A549 (cell line): ENCODE measurements around the gene RGS5. TPM values are rescaled to one million over a fixed set of nuclear protein-coding genes. Genes with fewer than 3 reads are reported as not detected.
"Not testable (repeated sequence)": the region's sequence is repeated elsewhere in the genome, so short reads cannot be mapped to it uniquely, and the experiment has no call there.

Experiments used
- ATAC-seq, 2 experiments: fragments of 200-7000 bp in 1 of 2; fragments of >200 bp in 1 of 2; cut with Nextera tagmentation in 1 of 2; cut with Tn5 transposase in 1 of 2; 3 replicates each; pipeline versions ENCODE4 v1.8.0 to v1.9.1; 2018 to 2020; ENCODE audit warnings: mild to moderate bottlenecking in 1 of 2, moderate library complexity in 1 of 2
- CTCF ChIA-PET: fragments of 300-600 bp; sonication (Branson Sonifier 250); formaldehyde crosslinking; extraction: SDS; loops from one replicate; lab custom pipeline; 2021; ENCODE audit warnings: antibody characterized with exemption, inconsistent platforms; lab: Yijun Ruan, JAX
- POLR2A ChIA-PET: fragments of 350-600 bp; formaldehyde crosslinking; extraction: SDS; loops from one replicate; lab custom pipeline; 2021; ENCODE audit warnings: antibody characterized with exemption, inconsistent platforms; lab: Yijun Ruan, JAX
- DNase-seq, 2 experiments: peaks; one replicate each; pipeline versions ENCODE4 v3.0.0 to v3.0.0-alpha.2; 2011 to 2016; ENCODE audit warnings: low read depth in 1 of 2, low spot score in 1 of 2
- FAIRE-seq: peaks from 2 replicates; lab custom pipeline; 2011; peaks lifted over from hg19 to GRCh38; lab: Jason Lieb, UNC
- H3K27ac ChIP-seq, 2 experiments: fragments of >200 bp; sonication (Bioruptor Twin); formaldehyde crosslinking; 3 replicates each; pipeline ENCODE4 v1.5.1; 2016 to 2017
- H3K4me1 ChIP-seq: fragments of >200 bp; sonication (Bioruptor Twin); formaldehyde crosslinking; 3 replicates; pipeline ENCODE4 v1.6.1; 2016
- H3K4me2 ChIP-seq: fragments of >200 bp; sonication (Bioruptor Twin); formaldehyde crosslinking; 3 replicates; pipeline ENCODE4 v1.6.1; 2016
- H3K4me3 ChIP-seq: fragments of >200 bp; sonication (Bioruptor Twin); formaldehyde crosslinking; 3 replicates; pipeline ENCODE4 v1.5.1; 2016
- H3K9me3 ChIP-seq: fragments of >200 bp; sonication (Bioruptor Twin); formaldehyde crosslinking; 3 replicates; pipeline ENCODE4 v1.6.1; 2016
- CHD4 ChIP-seq: fragments of 200-600 bp; sonication (generic); IDR thresholded peaks from 2 replicates; pipeline ENCODE4 v1.6.1; 2016; ENCODE audit warnings: antibody characterized with exemption, mild to moderate bottlenecking, borderline replicate concordance
- EHMT2 ChIP-seq: fragments of 200-600 bp; sonication (generic); IDR thresholded peaks from 2 replicates; pipeline ENCODE4 v1.6.1; 2016; ENCODE audit warnings: antibody characterized with exemption, low read depth, mild to moderate bottlenecking, moderate library complexity
- FOXS1 ChIP-seq: fragments of 250-450 bp; sonication (Bioruptor Pico); IDR thresholded peaks from 2 replicates; pipeline ENCODE4 v1.5.0; 2020; ENCODE audit warnings: mild to moderate bottlenecking, moderate library complexity
- HDAC2 ChIP-seq: fragments of 200-600 bp; sonication (generic); IDR thresholded peaks from 2 replicates; pipeline ENCODE4 v1.6.1; 2016
- HOXB13 ChIP-seq: fragments of 250-450 bp; sonication (Bioruptor Pico); IDR thresholded peaks from 2 replicates; pipeline ENCODE4 v1.5.0; 2020; ENCODE audit warnings: low read depth, mild to moderate bottlenecking, moderate library complexity
- JUN ChIP-seq, 2 experiments: fragments of >200 bp; sonication (Bioruptor Twin); formaldehyde crosslinking; IDR thresholded peaks; 2 replicates in 1 of 2; 3 replicates in 1 of 2; pipeline ENCODE4 v1.6.1; 2016 to 2017
- KDM1A ChIP-seq: fragments of 200-600 bp; sonication (generic); IDR thresholded peaks from 2 replicates; pipeline ENCODE4 v1.6.1; 2016; ENCODE audit warnings: low read depth, mild to moderate bottlenecking
- KDM5A ChIP-seq: fragments of 200-600 bp; sonication (generic); IDR thresholded peaks from 2 replicates; pipeline ENCODE4 v1.6.1; 2016; ENCODE audit warnings: antibody characterized with exemption, mild to moderate bottlenecking
- NR3C1 ChIP-seq: fragments of >200 bp; sonication (Bioruptor Twin); formaldehyde crosslinking; IDR thresholded peaks from 3 replicates; pipeline ENCODE4 v1.6.1; 2017
- PHF8 ChIP-seq: fragments of 200-600 bp; sonication (generic); IDR thresholded peaks from 2 replicates; pipeline ENCODE4 v1.6.1; 2016; ENCODE audit warnings: low read depth, mild to moderate bottlenecking, antibody characterized with exemption, moderate library complexity, borderline replicate concordance
- POLR2A ChIP-seq: IDR thresholded peaks from 2 replicates; pipeline ENCODE4 v1.6.1; 2012; ENCODE audit warnings: mild to moderate bottlenecking, low read length
- RAD21 ChIP-seq, 2 experiments: fragments of >200 bp in 1 of 2; sonication (Bioruptor Twin) in 1 of 2; formaldehyde crosslinking in 1 of 2; IDR thresholded peaks in 1 of 2; conservative IDR thresholded peaks in 1 of 2; 2 replicates in 1 of 2; 3 replicates in 1 of 2; pipeline ENCODE4 v1.6.1; 2012 to 2018; ENCODE audit warnings: inconsistent platforms in 1 of 2
- RARB ChIP-seq: fragments of 250-450 bp; sonication (Bioruptor Pico); IDR thresholded peaks from 2 replicates; pipeline ENCODE4 v1.8.0; 2021; ENCODE audit warnings: mild to moderate bottlenecking, moderate library complexity
- RNF2 ChIP-seq: fragments of 200-600 bp; sonication (generic); IDR thresholded peaks from 2 replicates; pipeline ENCODE4 v1.6.1; 2016; ENCODE audit warnings: low read depth, mild to moderate bottlenecking, antibody characterized with exemption, moderate library complexity, borderline replicate concordance
- TFCP2L1 ChIP-seq: fragments of 250-450 bp; sonication (Bioruptor Pico); IDR thresholded peaks from 2 replicates; pipeline ENCODE4 v1.5.0; 2021; ENCODE audit warnings: mild to moderate bottlenecking
- ZFP36 ChIP-seq: fragments of 450-650 bp; IDR thresholded peaks from 2 replicates; pipeline ENCODE4 v1.6.1; 2014; ENCODE audit warnings: borderline replicate concordance; ENCODE audit not compliant: partially characterized antibody
- ZNF302 ChIP-seq: fragments of 250-450 bp; sonication (Bioruptor Pico); IDR thresholded peaks from 2 replicates; pipeline ENCODE4 v1.9.0; 2021; ENCODE audit warnings: inconsistent platforms, mild to moderate bottlenecking, moderate library complexity
- WGBS: methylation state at CpG from one replicate; pipeline ENCODE4 v1.1.6; 2017; ENCODE audit errors: missing lambda C conversion rate; 5-methylcytosine and 5-hydroxymethylcytosine counted together
- polyA plus RNA-seq, 4 experiments: library from polyadenylated mRNA; depleted of rRNA in 3 of 4; stranded (reverse); fragments of >200 nt; fragmentation: RNase III in 1 of 4; extraction: RNeasy Plus Mini Kit Qiagen cat#74134 plus additional on column Dnase treatment in 1 of 4; gene quantifications; 2 replicates in 3 of 4; 3 replicates in 1 of 4; pipeline ENCODE4 v1.2.3, GENCODE V29; 2011 to 2017
- TF ChIP-seq, protein P1 (sequence below): fragments of >200 bp; sonication (Bioruptor Twin); formaldehyde crosslinking; IDR thresholded peaks from 2 replicates; pipeline ENCODE4 v1.6.1; 2016
- TF ChIP-seq, protein P2 (sequence below): fragments of 450-650 bp; IDR thresholded peaks from 2 replicates; pipeline ENCODE4 v1.6.1; 2014; ENCODE audit warnings: antibody characterized with exemption

The RGS5 gene
- polyA plus RNA-seq, 2 of the 4 experiments (the other 2 are of a cell fraction): 2.2 to 6.5 TPM

DNA sequence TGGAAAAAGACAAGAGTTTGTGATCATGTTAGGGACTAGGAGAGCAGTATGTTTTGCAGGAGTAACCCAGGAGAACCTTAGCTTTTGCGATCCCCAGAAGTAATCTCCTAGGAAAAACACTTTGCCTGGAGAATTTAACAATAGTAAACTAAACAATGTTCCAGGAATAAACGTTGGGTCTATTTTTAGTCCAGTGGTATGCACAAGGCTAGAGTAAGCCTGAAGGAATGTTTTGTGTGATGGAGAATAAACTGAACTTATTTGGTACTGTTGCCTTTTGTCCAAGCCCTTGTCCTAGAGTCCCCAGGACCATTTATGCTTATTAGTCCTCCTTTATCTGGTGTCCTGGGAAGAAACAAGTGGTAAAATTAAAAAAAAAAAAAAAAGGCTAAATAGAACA is 28.7 kb upstream of the RGS5 start:
- no peak overlapping the region for H3K27ac ChIP-seq
- no peak overlapping the region for H3K4me2 ChIP-seq
- CTCF ChIA-PET: no interaction called here
- H3K4me3 ChIP-seq: no peak overlapping the region
- TF ChIP-seq RNF2 (no peak), KDM5A (no peak), KDM1A (no peak), CHD4 (no peak), HOXB13 (CRISPR knock-in tag) (no peak), EHMT2 (no peak), JUN (IDR thresholded peaks at IDR 0.05) (no peak)
- TF ChIP-seq, protein P1, sequence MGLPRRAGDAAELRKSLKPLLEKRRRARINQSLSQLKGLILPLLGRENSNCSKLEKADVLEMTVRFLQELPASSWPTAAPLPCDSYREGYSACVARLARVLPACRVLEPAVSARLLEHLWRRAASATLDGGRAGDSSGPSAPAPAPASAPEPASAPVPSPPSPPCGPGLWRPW: no peak
- 15% methylated on average over 2 of the region's 2 CpGs for WGBS
- no peaks in the 10 kb centered on the region for H3K4me1 ChIP-seq
- DNase-seq (no peak), FAIRE-seq (no peak), ATAC-seq (no peak)
- no peaks in the 10 kb centered on the region for H3K9me3 ChIP-seq
- POLR2A ChIA-PET: no interaction called here

DNA sequence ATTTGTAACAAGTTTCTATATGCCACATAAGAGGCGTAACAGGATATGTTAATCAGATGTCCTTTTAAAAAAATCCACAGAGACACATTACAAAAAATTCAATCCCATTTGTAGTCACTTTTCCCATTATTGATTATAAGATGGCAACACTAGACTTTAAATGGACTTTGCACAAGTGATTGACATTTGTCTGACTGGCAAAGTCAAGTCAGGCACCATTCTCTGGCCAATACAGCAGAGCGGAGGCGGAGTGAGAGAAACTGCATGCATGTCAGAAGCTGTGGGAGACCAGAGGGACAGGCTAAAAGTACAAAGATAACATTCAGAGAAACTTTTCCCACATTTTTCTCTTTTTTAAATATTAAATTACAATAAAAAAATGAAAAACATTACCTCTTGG is 28.1 kb upstream of the RGS5 start:
- no peak for TF ChIP-seq FOXS1 (CRISPR knock-in tag)
- TF ChIP-seq, protein P2, sequence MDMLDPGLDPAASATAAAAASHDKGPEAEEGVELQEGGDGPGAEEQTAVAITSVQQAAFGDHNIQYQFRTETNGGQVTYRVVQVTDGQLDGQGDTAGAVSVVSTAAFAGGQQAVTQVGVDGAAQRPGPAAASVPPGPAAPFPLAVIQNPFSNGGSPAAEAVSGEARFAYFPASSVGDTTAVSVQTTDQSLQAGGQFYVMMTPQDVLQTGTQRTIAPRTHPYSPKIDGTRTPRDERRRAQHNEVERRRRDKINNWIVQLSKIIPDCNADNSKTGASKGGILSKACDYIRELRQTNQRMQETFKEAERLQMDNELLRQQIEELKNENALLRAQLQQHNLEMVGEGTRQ: no peak
- TF ChIP-seq NR3C1: no peak
- no peak for TF ChIP-seq PHF8
- no peak for TF ChIP-seq RAD21 (conservative IDR thresholded peaks at IDR 0.05 in 1 of 2, IDR thresholded peaks at IDR 0.05 in 1 of 2)
- Histone ChIP-seq H3K4me1 (no peaks in the 10 kb centered on the region), H3K4me3 (no peak overlapping the region), H3K27ac (no peak overlapping the region), H3K4me2 (no peak overlapping the region), H3K9me3 (no peaks in the 10 kb centered on the region)
- DNase-seq: no peak
- no peak for ATAC-seq
- CTCF ChIA-PET: no interaction called here
- FAIRE-seq: no peak
- WGBS: 83% methylated on average over 3 of the region's 3 CpGs
- POLR2A ChIA-PET: no interaction called here

DNA sequence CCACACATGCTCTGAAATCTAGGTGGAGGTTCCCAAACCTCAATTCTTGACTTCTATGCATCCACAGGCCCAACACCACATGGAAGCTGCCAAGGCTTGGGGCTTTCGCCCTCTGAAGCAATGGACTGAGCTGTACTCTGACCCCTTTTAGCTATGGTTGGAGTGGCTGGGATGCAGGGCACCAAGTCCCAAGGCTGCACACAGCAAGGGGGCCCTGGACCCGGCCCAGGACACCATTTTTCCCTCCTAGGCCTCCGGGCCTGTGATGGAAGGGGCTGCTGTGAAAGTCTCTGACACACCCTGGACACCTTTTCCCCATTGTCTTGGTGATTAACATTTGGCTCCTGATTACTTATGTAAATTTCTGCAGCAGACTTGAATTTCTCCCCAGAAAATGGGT is 25.6 kb upstream of the RGS5 start:
- ATAC-seq, POLR2A ChIA-PET, DNase-seq, H3K9me3 ChIP-seq, CTCF ChIA-PET, H3K4me2 ChIP-seq, H3K27ac ChIP-seq, FAIRE-seq, H3K4me1 ChIP-seq, H3K4me3 ChIP-seq: not testable (repeated sequence)
- WGBS: 8% methylated on average over 3 of the region's 3 CpGs

DNA sequence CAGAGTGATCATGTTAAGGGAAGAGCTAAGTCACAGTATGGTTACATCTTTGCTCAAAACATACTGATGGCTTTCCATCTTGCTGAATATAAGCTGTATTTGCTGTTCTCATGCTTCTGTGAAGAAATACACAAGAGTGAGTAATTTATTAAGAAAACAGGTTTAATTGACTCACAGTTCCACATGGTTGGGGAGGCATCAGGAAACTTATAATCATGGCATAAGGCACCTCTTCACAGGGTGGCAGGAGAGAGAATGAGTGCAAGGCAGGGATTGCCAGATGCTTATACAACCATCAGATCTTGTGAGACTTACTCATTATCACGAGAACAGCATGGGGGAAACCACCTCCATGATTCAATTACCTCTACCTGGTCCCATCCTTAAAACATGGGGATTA is 24.4 kb upstream of the RGS5 start:
- Histone ChIP-seq H3K9me3 (no peaks in the 10 kb centered on the region), H3K27ac (no peak overlapping the region), H3K4me2 (no peak overlapping the region), H3K4me3 (no peak overlapping the region), H3K4me1 (no peaks in the 10 kb centered on the region)
- ChIA-PET POLR2A (no interaction called here), CTCF (no interaction called here)
- DNase-seq (no peak), FAIRE-seq (no peak), ATAC-seq (no peak)
- TF ChIP-seq TFCP2L1: no peak
- WGBS: 0% methylated on average over 1 of the region's 1 CpG

DNA sequence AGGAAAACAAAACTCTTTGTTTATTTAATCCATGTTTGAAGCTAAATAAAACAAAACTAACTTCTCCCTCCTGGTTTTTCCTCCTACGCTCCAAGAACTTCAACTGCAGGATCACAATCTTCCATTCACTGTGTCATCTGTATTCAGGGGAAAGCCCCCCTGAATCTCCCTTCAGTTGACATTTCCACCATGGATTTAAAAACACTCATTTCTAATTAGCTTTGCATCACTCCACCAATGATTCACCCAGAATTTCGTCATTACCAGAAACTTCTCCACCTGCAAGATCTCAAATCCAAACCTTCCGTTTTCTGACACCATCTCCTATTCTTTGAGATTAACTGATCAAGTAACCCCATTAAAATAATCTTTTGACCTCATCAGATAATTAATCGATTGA is 10.9 kb upstream of the RGS5 start:
- no peaks in the 10 kb centered on the region for H3K9me3 ChIP-seq
- TF ChIP-seq HOXB13 (CRISPR knock-in tag): no peak
- TF ChIP-seq RARB (CRISPR knock-in tag): no peak
- no peak for TF ChIP-seq PHF8
- TF ChIP-seq ZNF302: no peak
- no peak for TF ChIP-seq TFCP2L1
- TF ChIP-seq, protein P1: no peak
- no peak for TF ChIP-seq JUN (IDR thresholded peaks at IDR 0.05)
- no peak for TF ChIP-seq HDAC2
- no peak for TF ChIP-seq ZFP36
- TF ChIP-seq POLR2A: no peak
- ChIA-PET POLR2A (interaction anchor here (0.6 kb wide), 1 partner anchor 28 kb away, joined by 3 read pairs; no protein-coding TSS in a partner anchor), CTCF (no interaction called here)
- DNase-seq (no peak), ATAC-seq (no peak), FAIRE-seq (no peak)
- H3K4me1 ChIP-seq: no peaks in the 10 kb centered on the region
- H3K27ac ChIP-seq: no peak overlapping the region
- no peak overlapping the region for H3K4me2 ChIP-seq
- no peak overlapping the region for H3K4me3 ChIP-seq
- 18% methylated on average over 4 of the region's 4 CpGs for WGBS
